22Rv1 (cell line): ENCODE measurements around the gene MIDN.

Experiments used
- CTCF ChIP-seq: fragments of 450-650 bp; IDR thresholded peaks from 2 replicates; pipeline ENCODE4 v1.5.1; 2017; ENCODE audit warnings: mild to moderate bottlenecking
- ZFX ChIP-seq: fragments of 450-650 bp; IDR thresholded peaks from 2 replicates; pipeline ENCODE4 v1.6.1; 2017; ENCODE audit warnings: antibody characterized with exemption, borderline replicate concordance

DNA sequence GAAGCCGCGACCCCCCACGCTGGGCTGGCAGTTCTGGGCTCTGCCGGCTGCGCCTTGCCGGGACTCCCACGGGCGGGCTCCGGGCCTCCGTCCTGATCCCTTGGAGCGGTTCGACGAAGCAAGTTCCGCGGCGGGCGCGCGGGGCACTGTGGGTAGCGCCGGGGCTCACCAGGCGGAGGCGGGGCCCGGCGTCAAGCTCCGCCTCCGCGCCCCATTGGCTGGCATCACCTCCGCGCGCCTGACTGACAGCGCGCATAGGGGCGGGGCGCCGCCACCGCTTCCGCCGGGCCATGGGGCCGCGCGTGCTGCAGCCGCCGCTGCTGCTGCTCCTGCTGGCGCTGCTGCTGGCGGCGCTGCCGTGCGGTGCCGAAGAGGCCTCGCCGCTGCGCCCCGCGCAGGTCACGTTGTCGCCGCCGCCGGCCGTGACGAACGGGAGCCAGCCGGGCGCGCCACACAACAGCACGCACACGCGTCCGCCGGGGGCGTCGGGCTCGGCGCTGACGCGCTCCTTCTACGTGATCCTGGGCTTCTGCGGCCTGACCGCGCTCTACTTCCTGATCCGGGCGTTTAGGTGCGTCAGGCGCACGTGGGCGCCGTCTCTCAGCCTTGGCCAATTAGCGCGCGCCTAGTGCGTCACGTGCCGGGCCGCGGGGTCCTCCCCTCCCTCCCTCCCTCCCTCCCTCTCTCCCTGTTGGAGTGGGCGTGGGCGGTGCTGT is 27.0 kb downstream of the MIDN start, which contains the start of gene FAM174C:
- TF ChIP-seq CTCF, result peak; percentile 8; the same call in 1 of the 2 replicates
- no peak for TF ChIP-seq ZFX
